H9 (cell line): ENCODE results near the gene MRPL21. TPM values are rescaled to one million over a fixed set of nuclear protein-coding genes. Genes with fewer than 3 reads are reported as not detected.

Source experiments
- DNase-seq: peaks from one replicate; pipeline ENCODE4 v3.0.0-alpha.2; 2017
- H2AFZ ChIP-seq: one replicate; pipeline ENCODE4 v1.6.1; 2013; ENCODE audit warnings: mild to moderate bottlenecking, low read length, control low read depth, moderate library complexity
- H2AK5ac ChIP-seq: 2 replicates; pipeline ENCODE4 v1.6.1; 2013; ENCODE audit warnings: low read length, control low read depth, mixed read lengths; ENCODE audit not compliant: insufficient read length
- H2BK120ac ChIP-seq: one replicate; pipeline ENCODE4 v1.6.1; 2013; ENCODE audit warnings: low read depth, mild to moderate bottlenecking, low read length, control low read depth, inconsistent platforms; ENCODE audit not compliant: poor library complexity, severe bottlenecking
- H2BK12ac ChIP-seq: 2 replicates; pipeline ENCODE4 v1.6.1; 2013; ENCODE audit warnings: low read length, control low read depth, mixed read lengths, low read depth; ENCODE audit not compliant: insufficient read length
- H2BK15ac ChIP-seq: 2 replicates; pipeline ENCODE4 v1.6.1; 2013; ENCODE audit warnings: low read depth, low read length, control low read depth
- H2BK20ac ChIP-seq: one replicate; pipeline ENCODE4 v1.6.1; 2013; ENCODE audit warnings: low read depth, mild to moderate bottlenecking, low read length, control low read depth, inconsistent platforms; ENCODE audit not compliant: poor library complexity, severe bottlenecking
- H2BK5ac ChIP-seq: 2 replicates; pipeline ENCODE4 v1.6.1; 2013; ENCODE audit warnings: low read length, control low read depth, mixed read lengths; ENCODE audit not compliant: insufficient read length
- H3K14ac ChIP-seq: 2 replicates; pipeline ENCODE4 v1.6.1; 2013; ENCODE audit warnings: low read length, control low read depth; ENCODE audit not compliant: insufficient read depth
- H3K18ac ChIP-seq: 2 replicates; pipeline ENCODE4 v1.6.1; 2013; ENCODE audit warnings: low read depth, mild to moderate bottlenecking, mixed read lengths, low read length, control low read depth; ENCODE audit not compliant: insufficient read length
- H3K23ac ChIP-seq: 2 replicates; pipeline ENCODE4 v1.6.1; 2013; ENCODE audit warnings: low read length, control low read depth, mixed read lengths, low read depth; ENCODE audit not compliant: insufficient read length
- H3K23me2 ChIP-seq: 2 replicates; pipeline ENCODE4 v1.6.1; 2013; ENCODE audit warnings: low read depth, mild to moderate bottlenecking, mixed read lengths, low read length, control low read depth; ENCODE audit not compliant: insufficient read length, poor library complexity, severe bottlenecking
- H3K27ac ChIP-seq: 2 replicates; pipeline ENCODE4 v1.5.1; 2013; ENCODE audit warnings: low read length, control low read depth, mixed read lengths, low read depth; ENCODE audit not compliant: insufficient read length
- H3K27me3 ChIP-seq: 2 replicates; pipeline ENCODE4 v1.6.1; 2013; ENCODE audit warnings: low read length, control low read depth, inconsistent platforms; ENCODE audit not compliant: insufficient read depth
- H3K4ac ChIP-seq: 2 replicates; pipeline ENCODE4 v1.6.1; 2013; ENCODE audit warnings: low read depth, mild to moderate bottlenecking, control low read depth, inconsistent platforms, low read length, moderate library complexity
- H3K4me1 ChIP-seq: 2 replicates; pipeline ENCODE4 v1.6.1; 2013; ENCODE audit warnings: low read length, control low read depth, inconsistent platforms; ENCODE audit not compliant: insufficient read depth
- H3K4me2 ChIP-seq: 2 replicates; pipeline ENCODE4 v1.6.1; 2013; ENCODE audit warnings: low read length, control low read depth, mixed read lengths; ENCODE audit not compliant: insufficient read length, insufficient read depth
- H3K56ac ChIP-seq: 2 replicates; pipeline ENCODE4 v1.6.1; 2013; ENCODE audit warnings: low read depth, mild to moderate bottlenecking, mixed read lengths, low read length, control low read depth; ENCODE audit not compliant: insufficient read length
- H3K79me1 ChIP-seq: 2 replicates; pipeline ENCODE4 v1.6.1; 2013; ENCODE audit warnings: low read depth, mild to moderate bottlenecking, moderate library complexity, low read length, control low read depth, inconsistent platforms; ENCODE audit not compliant: insufficient read depth, poor library complexity, severe bottlenecking
- H3K79me2 ChIP-seq: 2 replicates; pipeline ENCODE4 v1.6.1; 2013; ENCODE audit warnings: low read length, control low read depth, inconsistent platforms; ENCODE audit not compliant: insufficient read depth
- H3K9ac ChIP-seq: 2 replicates; pipeline ENCODE4 v1.6.1; 2013; ENCODE audit warnings: low read length, control low read depth, mixed read lengths; ENCODE audit not compliant: insufficient read length; ENCODE audit errors: extremely low read depth
- H3K9me3 ChIP-seq: one replicate; pipeline ENCODE4 v1.6.1; 2013; ENCODE audit warnings: low read depth, low read length, inconsistent platforms; ENCODE audit not compliant: control insufficient read depth
- H3T11ph ChIP-seq: one replicate; pipeline ENCODE4 v1.6.1; 2013; ENCODE audit warnings: mild to moderate bottlenecking, low read length, control low read depth, inconsistent platforms
- H4K20me1 ChIP-seq: one replicate; pipeline ENCODE4 v1.6.1; 2013; ENCODE audit not compliant: control insufficient read depth, insufficient read length, insufficient read depth
- H4K5ac ChIP-seq: 2 replicates; pipeline ENCODE4 v1.6.1; 2013; ENCODE audit warnings: low read depth, mild to moderate bottlenecking, mixed read lengths, low read length, control low read depth; ENCODE audit not compliant: insufficient read length
- H4K8ac ChIP-seq: replicated peaks from 2 replicates; pipeline ENCODE4 v1.6.1; 2013; ENCODE audit warnings: low read length, control low read depth, mixed read lengths, low read depth; ENCODE audit not compliant: insufficient read length
- H4K91ac ChIP-seq: 2 replicates; pipeline ENCODE4 v1.6.1; 2013; ENCODE audit warnings: low read depth, mild to moderate bottlenecking, moderate library complexity, mixed read lengths, low read length, control low read depth; ENCODE audit not compliant: insufficient read length
- H3K27ac Mint-ChIP-seq, 3 experiments: 2 replicates in 2 of 3; 3 replicates in 1 of 3; pipeline ENCODE4 v1.8.0; 2020 to 2021; ENCODE audit warnings: mixed read lengths in 3 of 3, mild to moderate bottlenecking in 1 of 3, moderate library complexity in 1 of 3
- H3K27me3 Mint-ChIP-seq: 2 replicates; pipeline ENCODE4 v1.8.0; 2021; ENCODE audit warnings: low read depth, mild to moderate bottlenecking, moderate library complexity, mixed read lengths
- H3K36me3 Mint-ChIP-seq, 3 experiments: 2 replicates in 2 of 3; 3 replicates in 1 of 3; pipeline ENCODE4 v1.8.0; 2020 to 2021; ENCODE audit warnings: low read depth in 3 of 3, mixed read lengths in 3 of 3; ENCODE audit not compliant: insufficient read depth in 1 of 3
- H3K4me1 Mint-ChIP-seq, 2 experiments: 2 replicates each; pipeline ENCODE4 v1.8.0; 2020; ENCODE audit warnings: mixed read lengths in 2 of 2
- H3K4me3 Mint-ChIP-seq, 2 experiments: 2 replicates in 1 of 2; 3 replicates in 1 of 2; pipeline ENCODE4 v1.8.0; 2020 to 2021; ENCODE audit warnings: mild to moderate bottlenecking in 2 of 2, mixed read lengths in 2 of 2, moderate library complexity in 1 of 2
- H3K9me3 Mint-ChIP-seq, 2 experiments: 2 replicates in 1 of 2; 3 replicates in 1 of 2; pipeline ENCODE4 v1.8.0; 2020; ENCODE audit warnings: mild to moderate bottlenecking in 2 of 2, mixed read lengths in 2 of 2, moderate library complexity in 1 of 2
- CTCF ChIP-seq: fragments of 200-600 bp; sonication (generic); conservative IDR thresholded peaks from 3 replicates; pipeline ENCODE4 v1.8.0; 2021; ENCODE audit warnings: antibody characterized with exemption, mild to moderate bottlenecking
- WGBS: extraction: QIAGEN DNeasy Blood & Tissue Kit; methylation state at CpG from one replicate; pipeline ENCODE4 v1.1.7; 2013; ENCODE audit warnings: missing lambda C conversion rate, low lambda C conversion rate, mixed read lengths; ENCODE audit not compliant: insufficient read length; ENCODE audit errors: extremely low coverage; 5-methylcytosine and 5-hydroxymethylcytosine counted together
- total RNA-seq: library from RNA; stranded (reverse); gene quantifications from 2 replicates; pipeline ENCODE4 v1.2.1, GENCODE V29; 2021

MRPL21 gene
- total RNA-seq, 1 experiment from 2014 or later = 91.5 TPM

GRCh38 chr11:68844376-68844775 is 59.3 kb downstream of the MRPL21 start:
- Mint-ChIP-seq H3K9me3 (peaks cover 0 to 6% of the 10 kb centered on the region in 2 experiments; a peak in 3 of 5 replicates), H3K4me3 (peak overlapping the region; percentile 51 to 61), H3K4me1 (peaks cover 20 to 26% of the 10 kb centered on the region in 2 experiments), H3K27ac (no peak overlapping the region), H3K27me3 (peaks cover 84% of the 10 kb centered on the region), H3K36me3 (no peaks in the 10 kb centered on the region)
- H3K4me2 ChIP-seq = peak overlapping the region; percentile 44
- no peak overlapping the region for H2BK120ac ChIP-seq
- H3K23ac ChIP-seq = no peak overlapping the region
- H3K14ac ChIP-seq = no peak overlapping the region
- DNase-seq = no peak
- no peak overlapping the region for H3K9ac ChIP-seq
- no peak overlapping the region for H2BK15ac ChIP-seq
- no peak overlapping the region for H3T11ph ChIP-seq
- no peak for TF ChIP-seq CTCF
- H3K27me3 ChIP-seq = peaks cover 26% of the 10 kb centered on the region
- peaks cover 4% of the 10 kb centered on the region for H4K20me1 ChIP-seq
- no peaks in the 10 kb centered on the region for H3K79me1 ChIP-seq
- no peaks in the 10 kb centered on the region for H3K79me2 ChIP-seq
- H4K5ac ChIP-seq = no peak overlapping the region
- no peak overlapping the region for H2BK12ac ChIP-seq
- no CpG with 5 or more reads among the region's 3 CpGs for WGBS
- H2BK5ac ChIP-seq = no peak overlapping the region
- no peaks in the 10 kb centered on the region for H3K4me1 ChIP-seq
- H2AFZ ChIP-seq = no peak overlapping the region
- no peaks in the 10 kb centered on the region for H3K9me3 ChIP-seq
- H4K8ac ChIP-seq = no peak overlapping the region
- H3K27ac ChIP-seq = no peak overlapping the region
- peaks cover 10% of the 10 kb centered on the region for H3K23me2 ChIP-seq
- no peak overlapping the region for H2BK20ac ChIP-seq
- no peak overlapping the region for H4K91ac ChIP-seq
- no peak overlapping the region for H3K4ac ChIP-seq
- H3K56ac ChIP-seq = no peak overlapping the region
- no peak overlapping the region for H2AK5ac ChIP-seq
- no peak overlapping the region for H3K18ac ChIP-seq
